Activated T-helper 1 cell treated with Interleukin-2 at 50 U/mL for 16 hours (primary cell): ENCODE data around the gene CMA1.

ENCODE experiments used
- DNase-seq: peaks from one replicate; pipeline ENCODE4 v3.0.0-alpha.2; 2020; ENCODE audit warnings: low read depth

CMA1 gene

GRCh38 chr14:24465368-24465767, 42.7 kb downstream of the CMA1 start:
- DNase-seq: no peak

GRCh38 chr14:24463884-24464785, 43.9 kb downstream of the CMA1 start:
- DNase-seq: no peak

DNA sequence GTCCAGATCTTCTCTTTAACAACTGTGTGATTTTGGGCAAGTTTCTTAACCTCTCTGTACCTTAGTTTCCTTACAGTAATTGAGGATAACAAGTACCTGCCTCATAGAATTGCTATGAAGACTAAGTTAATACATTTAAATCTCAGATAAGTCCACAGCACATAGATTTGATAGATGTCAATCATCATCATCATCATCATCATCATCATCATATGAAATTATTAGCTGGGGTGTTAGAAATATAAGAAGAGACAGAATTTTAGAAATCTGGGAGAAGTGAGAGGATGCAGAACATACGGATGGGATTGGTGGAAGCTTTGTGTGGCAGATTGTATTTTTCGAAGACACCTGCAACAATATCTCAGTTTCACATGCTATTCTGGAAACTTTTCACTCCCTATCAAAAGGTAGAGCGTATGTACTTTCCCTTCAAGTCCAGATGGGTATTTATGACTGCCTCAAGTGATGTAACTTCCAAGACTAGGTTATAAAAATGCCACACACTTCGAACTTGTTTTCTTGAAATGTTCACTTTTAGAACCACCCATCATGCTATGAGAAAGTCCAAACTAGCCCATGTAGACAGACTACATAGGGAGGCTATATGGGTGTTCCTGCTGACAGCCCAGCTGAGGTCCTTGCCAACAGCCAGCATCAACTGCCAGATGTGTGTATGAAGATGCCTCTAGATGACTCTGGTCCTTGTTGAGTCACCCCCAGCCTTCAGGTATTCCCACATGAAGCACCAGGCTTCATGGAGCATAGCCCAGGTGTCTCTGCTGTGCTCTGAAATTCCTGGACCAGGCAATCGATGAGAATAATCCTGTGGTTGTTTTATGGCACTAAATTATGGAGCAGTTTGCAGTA, 44.8 kb downstream of the CMA1 start:
- DNase-seq: no peak

DNA sequence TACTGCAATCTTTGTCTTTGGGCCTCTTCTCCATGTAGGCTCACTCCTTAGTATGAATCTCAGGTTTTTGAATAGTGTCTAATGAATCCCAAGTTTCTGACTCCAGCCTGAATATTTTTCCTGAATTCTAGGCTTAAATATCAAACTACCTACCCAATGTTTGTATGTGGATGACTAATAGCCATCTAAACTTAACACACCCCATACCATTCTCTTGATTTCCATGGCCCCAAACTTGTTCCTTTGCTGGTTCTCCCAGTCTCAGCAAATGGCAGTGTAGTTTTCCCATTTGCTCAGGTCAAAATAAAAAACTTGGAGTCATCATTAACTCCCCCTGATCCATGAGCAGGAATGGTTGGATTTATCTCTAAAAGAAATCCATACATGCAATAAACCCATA, 46.7 kb downstream of the CMA1 start:
- no peak for DNase-seq

DNA sequence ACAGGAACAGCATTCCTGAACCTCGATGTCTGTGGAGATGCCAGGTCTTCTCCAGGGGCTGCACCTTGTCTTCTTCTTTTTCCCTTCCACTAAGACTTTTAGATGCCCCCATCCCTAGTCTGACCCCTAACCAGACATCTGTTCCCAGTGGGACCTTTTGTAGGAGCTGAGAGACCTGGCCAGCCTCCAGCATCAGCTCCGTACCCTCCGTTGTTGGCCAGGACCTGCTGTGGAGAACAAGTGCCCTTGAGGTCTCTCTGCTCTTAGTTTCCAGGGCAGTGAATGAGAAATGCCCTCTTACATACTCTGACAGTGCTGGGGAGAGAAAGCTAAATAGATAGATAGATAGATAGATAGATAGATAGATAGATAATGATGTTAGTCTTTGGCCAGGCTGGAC, 48.7 kb downstream of the CMA1 start:
- no peak for DNase-seq

DNA sequence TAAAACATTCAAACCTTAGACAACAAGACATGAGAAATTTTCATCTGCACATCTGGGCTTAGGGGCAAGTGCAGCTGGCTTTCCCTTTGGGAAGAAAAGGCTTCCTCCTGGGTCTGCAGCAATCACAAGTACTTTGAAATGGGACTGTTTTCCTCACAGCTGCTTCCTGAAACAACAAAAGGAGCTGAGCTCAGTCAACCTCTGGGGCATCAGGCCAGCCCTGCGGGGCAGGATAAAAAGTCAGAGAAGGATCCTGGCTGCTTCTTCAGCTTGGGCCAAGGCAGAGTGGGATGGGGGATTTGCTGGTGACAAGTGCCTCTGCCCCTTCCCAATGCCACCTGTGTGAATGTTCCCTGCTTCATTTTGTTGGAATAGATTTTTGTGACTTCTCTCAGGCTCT, 49.3 kb downstream of the CMA1 start:
- DNase-seq: no peak

- DNase-seq: no peak
These were observed 51.1 kb downstream of the CMA1 start for GRCh38 chr14:24456980-24457379.
